AG20443 (cell line): ENCODE results near the gene LYRM4.
A peak's percentile ranks its signal among the peaks of the same experiment; 100 is the strongest.

ENCODE experiments used
- DNase-seq: peaks from one replicate; pipeline ENCODE4 v3.0.0; 2012; ENCODE audit warnings: low spot score, mixed read lengths

Gene LYRM4

GRCh38 chr6:5205877-5206850 lies 54.6 kb downstream of the LYRM4 start:
- peak; percentile 76 for DNase-seq

GRCh38 chr6:5205035-5205507 lies 55.7 kb downstream of the LYRM4 start:
- DNase-seq, result no peak

GRCh38 chr6:5204376-5204775 lies 56.4 kb downstream of the LYRM4 start:
- no peak for DNase-seq

- DNase-seq, result no peak
These were observed 57.2 kb downstream of the LYRM4 start for GRCh38 chr6:5203546-5203945.

- no peak for DNase-seq
These were observed 57.8 kb downstream of the LYRM4 start for GRCh38 chr6:5202941-5203340.

- no peak for DNase-seq
These were observed 58.5 kb downstream of the LYRM4 start for GRCh38 chr6:5202206-5202605.

GRCh38 chr6:5201271-5201670 lies 59.5 kb downstream of the LYRM4 start:
- no peak for DNase-seq

GRCh38 chr6:5199702-5200101 lies 61.0 kb downstream of the LYRM4 start:
- DNase-seq, result no peak

GRCh38 chr6:5199283-5199682 lies 61.5 kb downstream of the LYRM4 start:
- no peak for DNase-seq

GRCh38 chr6:5197084-5197483 lies 63.7 kb downstream of the LYRM4 start:
- no peak for DNase-seq

- DNase-seq, result no peak
These were observed 68.5 kb downstream of the LYRM4 start for GRCh38 chr6:5192135-5192794.

GRCh38 chr6:5191722-5192121 lies 69.0 kb downstream of the LYRM4 start:
- DNase-seq, result no peak

- DNase-seq, result no peak
These were observed 69.5 kb downstream of the LYRM4 start for GRCh38 chr6:5191222-5191621.

- peak; percentile 83 for DNase-seq
These were observed 70.2 kb downstream of the LYRM4 start for GRCh38 chr6:5190507-5190906.

- DNase-seq, result no peak
These were observed 72.1 kb downstream of the LYRM4 start for GRCh38 chr6:5188646-5189045.

GRCh38 chr6:5184878-5185277 lies 75.9 kb downstream of the LYRM4 start:
- DNase-seq, result no peak

GRCh38 chr6:5184218-5184617 lies 76.5 kb downstream of the LYRM4 start:
- DNase-seq, result no peak

GRCh38 chr6:5181510-5182317 lies 79.0 kb downstream of the LYRM4 start:
- DNase-seq, result peak; percentile 21

GRCh38 chr6:5180636-5181035 lies 80.1 kb downstream of the LYRM4 start:
- no peak for DNase-seq

GRCh38 chr6:5179917-5180316 lies 80.8 kb downstream of the LYRM4 start:
- no peak for DNase-seq

- no peak for DNase-seq
These were observed 81.9 kb downstream of the LYRM4 start for GRCh38 chr6:5178806-5179205.

GRCh38 chr6:5175635-5176034 lies 85.1 kb downstream of the LYRM4 start:
- DNase-seq, result no peak
